MG63 (cell line): Measurements from ENCODE around the gene SYCN. TPM values are rescaled to one million over a fixed set of nuclear protein-coding genes. Genes with fewer than 3 reads are reported as not detected.

Experiments used
- DNase-seq: peaks from one replicate; pipeline ENCODE4 v3.0.0-alpha.2; 2020
- H3K27me3 ChIP-seq: fragments of 250-450 bp; sonication (Bioruptor Pico); 2 replicates; pipeline ENCODE4 v1.5.1; 2020; ENCODE audit warnings: mild to moderate bottlenecking, moderate library complexity
- H3K36me3 ChIP-seq: fragments of 250-450 bp; sonication (Bioruptor Pico); 2 replicates; pipeline ENCODE4 v1.5.1; 2020; ENCODE audit warnings: mild to moderate bottlenecking, moderate library complexity
- H3K4me3 ChIP-seq: fragments of 250-450 bp; sonication (Bioruptor Pico); 2 replicates; pipeline ENCODE4 v1.5.1; 2020; ENCODE audit warnings: mild to moderate bottlenecking, moderate library complexity
- H3K9me3 ChIP-seq: fragments of 250-450 bp; sonication (Bioruptor Pico); 2 replicates; pipeline ENCODE4 v1.5.1; 2020; ENCODE audit warnings: mild to moderate bottlenecking, moderate library complexity
- total RNA-seq: library from RNA; depleted of rRNA; stranded (reverse); fragments of >200 nt; shearing (Covaris generic); gene quantifications from 2 replicates; pipeline ENCODE4 v1.2.3, GENCODE V29; 2014; ENCODE audit warnings: low replicate concordance

The SYCN gene
- total RNA-seq, 1 experiment from 2014 or later, result not detected

GRCh38 chr19:39182174-39182505 is 21.9 kb downstream of the SYCN start:
- Histone ChIP-seq H3K4me3 (no peak overlapping the region), H3K36me3 (peaks cover 17% of the 10 kb centered on the region), H3K27me3 (no peaks in the 10 kb centered on the region), H3K9me3 (no peaks in the 10 kb centered on the region)
- DNase-seq, result no peak

- DNase-seq, result no peak
- peaks cover 20% of the 10 kb centered on the region for H3K36me3 ChIP-seq
- no peak overlapping the region for H3K4me3 ChIP-seq
- H3K27me3 ChIP-seq, result no peaks in the 10 kb centered on the region
- no peaks in the 10 kb centered on the region for H3K9me3 ChIP-seq
Measured at GRCh38 chr19:39181500-39182173, 22.4 kb downstream of the SYCN start.

- Histone ChIP-seq H3K9me3 (no peaks in the 10 kb centered on the region), H3K36me3 (peaks cover 25% of the 10 kb centered on the region), H3K4me3 (no peak overlapping the region), H3K27me3 (no peaks in the 10 kb centered on the region)
- no peak for DNase-seq
Measured at GRCh38 chr19:39180749-39181148, 23.3 kb downstream of the SYCN start.

- no peak for DNase-seq
- H3K4me3 ChIP-seq, result no peak overlapping the region
- peaks cover 29% of the 10 kb centered on the region for H3K36me3 ChIP-seq
- H3K27me3 ChIP-seq, result no peaks in the 10 kb centered on the region
- H3K9me3 ChIP-seq, result no peaks in the 10 kb centered on the region
Measured at GRCh38 chr19:39179754-39180153, 24.3 kb downstream of the SYCN start.

- peaks cover 29% of the 10 kb centered on the region for H3K36me3 ChIP-seq
- DNase-seq, result no peak
Measured at GRCh38 chr19:39178296-39179006, 25.6 kb downstream of the SYCN start.

DNA sequence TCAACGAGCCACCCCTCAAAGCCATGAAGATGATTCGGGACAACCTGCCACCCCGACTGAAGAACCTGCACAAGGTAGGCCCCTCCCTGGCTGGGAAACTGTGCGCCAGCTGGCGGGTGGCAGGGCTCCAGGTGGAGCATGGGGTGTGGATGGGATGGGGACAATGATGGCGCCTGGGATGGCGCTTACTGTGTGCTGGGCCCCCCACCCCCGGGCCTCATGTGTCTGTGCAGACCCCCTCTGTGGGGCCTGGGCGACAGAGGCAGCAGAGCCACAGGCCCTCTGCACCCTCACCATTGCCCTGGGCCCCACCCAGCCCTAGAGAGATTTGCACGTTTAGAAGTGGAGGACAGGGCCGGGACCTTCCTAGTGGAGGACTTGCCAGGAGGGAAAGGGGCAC is 26.3 kb downstream of the SYCN start:
- Histone ChIP-seq H3K9me3 (no peaks in the 10 kb centered on the region), H3K36me3 (peaks cover 32% of the 10 kb centered on the region), H3K27me3 (no peaks in the 10 kb centered on the region), H3K4me3 (no peak overlapping the region)
- DNase-seq, result no peak

More at GRCh38 chr19:39178296-39179006, 25.6 kb downstream of the SYCN start:
- Histone ChIP-seq H3K9me3 (no peaks in the 10 kb centered on the region), H3K4me3 (no peak overlapping the region), H3K27me3 (no peaks in the 10 kb centered on the region)

GRCh38 chr19:39177110-39177699 is 26.9 kb downstream of the SYCN start:
- Histone ChIP-seq H3K27me3 (no peaks in the 10 kb centered on the region), H3K9me3 (no peaks in the 10 kb centered on the region), H3K36me3 (peaks cover 35% of the 10 kb centered on the region), H3K4me3 (no peak overlapping the region)
- no peak for DNase-seq

DNA sequence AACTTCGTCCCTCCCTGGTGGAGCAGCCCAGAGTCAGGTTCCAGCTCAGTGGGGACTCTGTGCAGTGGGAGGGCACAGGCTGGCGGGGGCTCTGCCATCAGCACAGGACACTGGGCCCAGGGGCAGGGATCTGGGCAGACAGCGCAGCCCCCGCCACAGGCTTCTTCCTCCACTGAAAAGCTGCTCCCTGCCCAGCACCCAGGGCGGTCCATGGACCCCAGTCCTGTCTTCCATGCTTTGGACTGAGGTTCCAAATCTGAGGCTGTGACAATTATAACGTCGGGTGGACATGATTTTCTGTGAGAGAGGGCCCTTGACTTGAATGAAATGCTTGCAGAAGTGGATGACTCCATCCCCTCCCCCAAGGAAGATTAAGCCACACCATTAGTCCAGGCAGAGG is 28.5 kb downstream of the SYCN start:
- peaks cover 31% of the 10 kb centered on the region for H3K36me3 ChIP-seq
- H3K9me3 ChIP-seq, result no peaks in the 10 kb centered on the region
- H3K4me3 ChIP-seq, result no peak overlapping the region
- no peaks in the 10 kb centered on the region for H3K27me3 ChIP-seq
- no peak for DNase-seq

DNA sequence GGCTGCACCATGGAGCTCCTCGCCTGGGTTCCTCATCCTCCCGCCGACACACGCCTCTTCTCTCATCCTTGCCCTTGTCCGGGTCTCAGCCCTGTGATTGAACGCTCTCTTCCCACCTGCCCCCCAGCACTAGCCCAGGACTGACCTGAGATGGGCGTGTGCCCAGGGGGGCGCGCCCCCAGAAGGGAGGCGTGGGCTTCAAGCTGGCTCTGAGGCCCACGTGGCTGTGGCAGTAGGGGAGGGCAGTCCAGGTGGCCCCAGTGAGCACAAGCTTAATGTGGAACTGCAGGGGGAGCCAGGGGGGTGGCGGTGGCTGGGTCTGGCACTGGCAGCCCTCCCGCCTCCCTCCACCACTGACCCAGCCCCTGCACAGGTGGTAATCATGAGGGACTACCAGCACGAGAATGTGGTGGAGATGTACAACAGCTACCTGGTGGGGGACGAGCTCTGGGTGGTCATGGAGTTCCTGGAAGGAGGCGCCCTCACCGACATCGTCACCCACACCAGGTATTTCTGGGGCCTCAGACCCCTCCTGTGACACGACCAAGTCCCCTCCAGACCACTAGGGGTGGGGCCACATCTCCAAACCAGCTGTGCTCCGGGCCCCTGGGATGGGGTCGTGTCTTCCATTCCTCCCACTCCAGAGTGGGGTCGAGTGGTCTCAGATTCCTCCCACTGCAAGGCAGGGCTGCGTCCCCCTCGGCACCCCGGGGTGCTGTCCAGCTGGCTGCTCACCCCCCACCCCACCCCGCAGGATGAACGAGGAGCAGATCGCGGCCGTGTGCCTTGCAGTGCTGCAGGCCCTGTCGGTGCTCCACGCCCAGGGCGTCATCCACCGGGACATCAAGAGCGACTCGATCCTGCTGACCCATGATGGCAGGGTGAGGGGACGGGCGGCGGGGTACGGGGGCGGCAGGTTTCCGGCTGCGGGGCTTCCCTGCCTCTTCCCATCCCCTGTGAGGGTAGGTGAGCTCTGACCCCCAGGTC is 29.2 kb downstream of the SYCN start:
- Histone ChIP-seq H3K36me3 (peaks cover 30% of the 10 kb centered on the region), H3K4me3 (no peak overlapping the region), H3K9me3 (no peaks in the 10 kb centered on the region), H3K27me3 (no peaks in the 10 kb centered on the region)
- no peak for DNase-seq

GRCh38 chr19:39174142-39174541 is 29.9 kb downstream of the SYCN start:
- no peak overlapping the region for H3K4me3 ChIP-seq
- H3K27me3 ChIP-seq, result no peaks in the 10 kb centered on the region
- no peaks in the 10 kb centered on the region for H3K9me3 ChIP-seq
- no peak for DNase-seq
- H3K36me3 ChIP-seq, result peaks cover 30% of the 10 kb centered on the region

DNA sequence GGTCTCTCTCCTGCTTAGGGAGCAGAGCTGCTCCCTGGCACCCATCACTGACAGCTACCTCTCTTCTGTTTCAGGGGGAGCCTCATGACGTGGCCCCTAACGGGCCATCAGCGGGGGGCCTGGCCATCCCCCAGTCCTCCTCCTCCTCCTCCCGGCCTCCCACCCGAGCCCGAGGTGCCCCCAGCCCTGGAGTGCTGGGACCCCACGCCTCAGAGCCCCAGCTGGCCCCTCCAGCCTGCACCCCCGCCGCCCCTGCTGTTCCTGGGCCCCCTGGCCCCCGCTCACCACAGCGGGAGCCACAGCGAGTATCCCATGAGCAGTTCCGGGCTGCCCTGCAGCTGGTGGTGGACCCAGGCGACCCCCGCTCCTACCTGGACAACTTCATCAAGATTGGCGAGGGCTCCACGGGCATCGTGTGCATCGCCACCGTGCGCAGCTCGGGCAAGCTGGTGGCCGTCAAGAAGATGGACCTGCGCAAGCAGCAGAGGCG is 30.5 kb downstream of the SYCN start:
- no peak for DNase-seq
- H3K4me3 ChIP-seq, result no peak overlapping the region
- H3K36me3 ChIP-seq, result peaks cover 30% of the 10 kb centered on the region
- no peaks in the 10 kb centered on the region for H3K9me3 ChIP-seq
- no peaks in the 10 kb centered on the region for H3K27me3 ChIP-seq

- DNase-seq, result no peak
- H3K4me3 ChIP-seq, result no peak overlapping the region
- H3K9me3 ChIP-seq, result no peaks in the 10 kb centered on the region
- no peaks in the 10 kb centered on the region for H3K27me3 ChIP-seq
- H3K36me3 ChIP-seq, result peaks cover 27% of the 10 kb centered on the region
Measured at GRCh38 chr19:39172700-39173501, 31.2 kb downstream of the SYCN start.

- Histone ChIP-seq H3K36me3 (peaks cover 17% of the 10 kb centered on the region), H3K9me3 (no peaks in the 10 kb centered on the region), H3K4me3 (no peak overlapping the region), H3K27me3 (no peaks in the 10 kb centered on the region)
- no peak for DNase-seq
Measured at GRCh38 chr19:39171479-39172465, 32.3 kb downstream of the SYCN start.

DNA sequence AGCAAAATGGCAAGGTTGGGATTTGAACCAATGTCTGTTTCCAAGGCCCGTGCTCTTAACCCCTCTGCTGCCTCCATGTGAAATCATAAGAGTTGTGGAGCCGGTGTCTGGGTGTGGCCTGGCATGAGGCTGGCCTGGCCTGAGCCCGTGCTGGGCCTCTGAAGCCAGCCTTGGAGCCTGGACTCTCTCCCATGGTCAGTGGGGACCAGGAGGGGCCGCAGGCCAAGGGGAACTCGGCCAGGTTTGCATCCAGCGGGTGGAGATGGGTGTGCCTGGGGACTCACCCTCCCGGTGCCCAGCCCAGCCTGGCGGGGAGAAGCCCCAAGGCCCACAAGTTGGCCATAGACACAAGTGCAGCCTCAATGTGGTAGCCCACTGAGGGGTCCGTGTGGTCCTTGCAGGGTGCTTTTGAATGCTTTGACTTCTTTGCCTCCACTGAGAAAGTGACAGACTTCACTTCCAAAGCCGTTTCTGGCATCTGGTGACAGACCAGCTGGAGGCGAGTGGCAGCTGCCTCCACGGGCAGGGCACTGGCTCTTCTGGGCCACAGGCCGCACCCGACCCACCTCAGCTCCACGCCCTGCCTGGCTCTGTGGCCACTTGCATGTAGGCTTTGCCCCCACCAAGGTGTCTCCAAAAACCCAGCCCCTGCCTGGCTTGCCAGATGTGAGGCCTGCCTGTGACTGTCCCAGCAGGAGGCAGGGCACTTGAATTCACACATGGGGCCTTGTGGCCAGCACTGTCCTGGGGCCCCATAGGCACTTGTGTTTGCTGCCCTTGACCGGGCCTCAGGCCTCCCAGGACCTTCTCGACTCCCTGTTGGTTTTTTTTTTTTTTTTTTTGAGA is 33.5 kb downstream of the SYCN start:
- H3K27me3 ChIP-seq, result no peaks in the 10 kb centered on the region
- H3K4me3 ChIP-seq, result no peak overlapping the region
- peaks cover 11% of the 10 kb centered on the region for H3K36me3 ChIP-seq
- no peak for DNase-seq
- H3K9me3 ChIP-seq, result no peaks in the 10 kb centered on the region
